Sigmoid colon (tissue), 7 donors: ENCODE measurements around the gene NCF4. TPM values are rescaled to one million over a fixed set of nuclear protein-coding genes. Genes with fewer than 3 reads are reported as not detected.

Experiments used
- DNase-seq: peaks from one replicate; pipeline ENCODE4 v3.0.0-alpha.2; 2019
- H3K27ac ChIP-seq, 4 donors: fragments of 200-600 bp; sonication (generic); one replicate each; pipeline ENCODE4 v1.5.1; 2016 to 2019; ENCODE audit warnings: mild to moderate bottlenecking in 1 of 4
- H3K27me3 ChIP-seq, 3 donors: fragments of 200-600 bp; sonication (generic); one replicate each; pipeline ENCODE4 v1.5.1; 2019; ENCODE audit warnings: mild to moderate bottlenecking in 1 of 3
- H3K36me3 ChIP-seq, 4 donors: fragments of 200-600 bp; sonication (generic); one replicate each; pipeline ENCODE4 v1.5.1; 2016 to 2019
- H3K4me1 ChIP-seq, 4 donors: fragments of 200-600 bp; sonication (generic); one replicate each; pipeline ENCODE4 v1.5.1; 2017 to 2019
- H3K4me3 ChIP-seq, 4 donors: fragments of 200-600 bp; sonication (generic); one replicate each; pipeline ENCODE4 v1.5.1; 2017 to 2019; ENCODE audit warnings: mild to moderate bottlenecking in 2 of 4, moderate library complexity in 1 of 4
- H3K9me3 ChIP-seq, 4 donors: fragments of 200-600 bp in 3 of 4; sonication (generic) in 3 of 4; one replicate each; pipeline versions ENCODE4 v1.5.1 to v1.6.1; 2013 to 2019
- CTCF ChIP-seq, 4 experiments: fragments of 450-650 bp in 3 of 4; fragments of 200-600 bp in 1 of 4; IDR thresholded peaks; one replicate each; pipeline ENCODE4 v1.5.1; 2016 to 2019; ENCODE audit warnings: antibody characterized with exemption in 4 of 4, mild to moderate bottlenecking in 3 of 4, moderate library complexity in 2 of 4
- EP300 ChIP-seq, 4 donors: sonication (generic); formaldehyde crosslinking; IDR thresholded peaks; one replicate each; pipeline ENCODE4 v1.6.1; 2017; ENCODE audit warnings: antibody characterized with exemption in 4 of 4
- POLR2A ChIP-seq, 2 donors: fragments of 450-650 bp; IDR thresholded peaks; one replicate each; pipeline ENCODE4 v1.6.1; 2016; ENCODE audit warnings: antibody characterized with exemption in 2 of 2, mild to moderate bottlenecking in 2 of 2, moderate library complexity in 2 of 2
- POLR2AphosphoS5 ChIP-seq, 4 donors: sonication (generic); formaldehyde crosslinking; IDR thresholded peaks; one replicate each; pipeline ENCODE4 v1.6.1; 2017; ENCODE audit warnings: antibody characterized with exemption in 4 of 4
- WGBS, 2 donors: extraction: QIAGEN DNeasy Blood & Tissue Kit; methylation state at CpG; one replicate each; pipeline ENCODE4 v1.1.7; 2013; 5-methylcytosine and 5-hydroxymethylcytosine counted together
- intact Hi-C: fragments of 100-400 bp; cut with DNase I; formaldehyde crosslinking; loops from one replicate; pipeline ENCODE4 v1.15.1; 2023
- polyA plus RNA-seq, 3 donors: library from polyadenylated mRNA; stranded (reverse); fragments of 200-250 nt; gene quantifications; one replicate each; pipeline ENCODE4 v1.2.3, GENCODE V29; 2013
- total RNA-seq, 4 donors: library from RNA; depleted of rRNA; stranded (reverse); fragments of >200 nt; gene quantifications; one replicate each; pipeline ENCODE4 v1.1.0, GENCODE V29; 2016
- donor health status: healthy with polysubstance abuse.
- donor health status: Bipolar disorder and iron deficiency.
- donor health status: healthy.

NCF4 gene
- total and polyA plus RNA-seq, 7 donors: 13.5 to 35.8 (median 19.3) TPM

GRCh38 chr22:36856121-36856791 lies 4.5 kb upstream of the NCF4 start:
- Histone ChIP-seq H3K27me3 (no peaks in the 10 kb centered on the region), H3K36me3 (no peaks in the 10 kb centered on the region), H3K4me1 (peaks cover 0 to 12% (median 3%) of the 10 kb centered on the region in 4 donors), H3K9me3 (no peaks in the 10 kb centered on the region), H3K27ac (no peak overlapping the region), H3K4me3 (no peak overlapping the region)
- WGBS, 2 donors: 3 to 7% methylated on average over 30 of the region's 30 CpGs
- peak; percentile 94 for DNase-seq
- intact Hi-C loops: loop anchor here (1.0 to 10.0 kb wide), 5 partner anchors 74 to 309 kb away; partner anchors contain the start of gene KCTD17
- TF ChIP-seq CTCF (IDR thresholded peaks at IDR 0.05) (peak; percentile 99 to 100 (median 100)), POLR2AphosphoS5 (IDR thresholded peaks at IDR 0.05) (peak in 3 of 4 donors; percentile 5 to 40 (median 34)), POLR2A (IDR thresholded peaks at IDR 0.05) (no peak)

- no peak for DNase-seq
- intact Hi-C loops: loop anchor here (1.0 to 10.0 kb wide), 5 partner anchors 74 to 309 kb away; partner anchors contain the start of gene KCTD17
- Histone ChIP-seq H3K27me3 (no peaks in the 10 kb centered on the region), H3K4me1 (peaks cover 0 to 12% (median 3%) of the 10 kb centered on the region in 4 donors), H3K4me3 (no peak overlapping the region), H3K36me3 (no peaks in the 10 kb centered on the region), H3K9me3 (no peaks in the 10 kb centered on the region), H3K27ac (no peak overlapping the region)
- WGBS, 2 donors: 55 to 72% methylated on average over 8 of the region's 8 CpGs
- TF ChIP-seq POLR2A (IDR thresholded peaks at IDR 0.05) (no peak), CTCF (IDR thresholded peaks at IDR 0.05) (no peak), EP300 (IDR thresholded peaks at IDR 0.05) (no peak), POLR2AphosphoS5 (IDR thresholded peaks at IDR 0.05) (no peak)
Measured at GRCh38 chr22:36856792-36857135, 4.0 kb upstream of the NCF4 start.

DNA sequence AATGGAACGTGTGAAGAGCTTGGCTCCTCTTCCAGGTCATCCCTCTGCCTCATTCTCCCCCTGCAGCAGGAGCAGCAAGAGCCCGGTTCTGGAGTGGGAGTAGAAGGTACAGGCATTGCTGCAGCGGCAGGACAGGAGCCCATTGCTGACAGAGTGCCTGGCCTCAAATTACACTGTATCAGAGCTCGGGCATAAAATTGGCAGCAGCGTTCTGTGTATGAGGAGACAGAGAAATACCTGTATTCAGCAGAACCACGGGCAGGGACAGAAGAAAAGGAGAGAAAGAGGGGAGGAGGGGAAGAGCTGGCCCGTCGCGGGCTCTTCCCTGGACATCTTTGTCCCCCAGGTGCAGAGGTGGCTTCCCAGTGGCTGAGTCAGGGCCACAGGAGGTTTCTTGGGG lies 2.6 kb upstream of the NCF4 start:
- peak; percentile 6 for DNase-seq
- Histone ChIP-seq H3K4me1 (peaks cover 0 to 11% (median 3%) of the 10 kb centered on the region in 4 donors), H3K4me3 (no peak overlapping the region), H3K9me3 (no peaks in the 10 kb centered on the region), H3K27me3 (no peaks in the 10 kb centered on the region), H3K36me3 (no peaks in the 10 kb centered on the region), H3K27ac (no peak overlapping the region)
- intact Hi-C loops: loop anchor here (5.0 to 10.0 kb wide), 2 partner anchors 197 to 311 kb away; partner anchors contain the start of gene KCTD17
- 84% methylated on average over 9 of the region's 9 CpGs for WGBS, 2 donors
- TF ChIP-seq EP300 (IDR thresholded peaks at IDR 0.05) (no peak), CTCF (IDR thresholded peaks at IDR 0.05) (no peak), POLR2A (IDR thresholded peaks at IDR 0.05) (no peak), POLR2AphosphoS5 (IDR thresholded peaks at IDR 0.05) (no peak)

GRCh38 chr22:36858966-36859365 lies 1.8 kb upstream of the NCF4 start:
- Histone ChIP-seq H3K4me3 (no peak overlapping the region), H3K27me3 (no peaks in the 10 kb centered on the region), H3K27ac (no peak overlapping the region), H3K36me3 (no peaks in the 10 kb centered on the region), H3K4me1 (peaks cover 0 to 6% (median 3%) of the 10 kb centered on the region in 4 donors), H3K9me3 (no peaks in the 10 kb centered on the region)
- 69 to 74% methylated on average over 2 of the region's 2 CpGs for WGBS, 2 donors
- DNase-seq: no peak
- TF ChIP-seq POLR2A (IDR thresholded peaks at IDR 0.05) (no peak), POLR2AphosphoS5 (IDR thresholded peaks at IDR 0.05) (no peak), EP300 (IDR thresholded peaks at IDR 0.05) (no peak), CTCF (IDR thresholded peaks at IDR 0.05) (no peak)
- intact Hi-C loops: loop anchor here (5.0 to 10.0 kb wide), 2 partner anchors 196 to 312 kb away; partner anchors contain the start of gene KCTD17
